ENCODE measurements around the gene ZDHHC12. TPM values are rescaled to one million over a fixed set of nuclear protein-coding genes. Genes with fewer than 3 reads are reported as not detected.
A peak's percentile ranks its signal among the peaks of the same experiment; 100 is the strongest.

The ZDHHC12 gene
- total and polyA plus RNA-seq, 2 of the 8 experiments (the other 6 are each of a cell fraction or from before 2014, with no cell fraction given): 35.0 to 93.8 TPM

DNA sequence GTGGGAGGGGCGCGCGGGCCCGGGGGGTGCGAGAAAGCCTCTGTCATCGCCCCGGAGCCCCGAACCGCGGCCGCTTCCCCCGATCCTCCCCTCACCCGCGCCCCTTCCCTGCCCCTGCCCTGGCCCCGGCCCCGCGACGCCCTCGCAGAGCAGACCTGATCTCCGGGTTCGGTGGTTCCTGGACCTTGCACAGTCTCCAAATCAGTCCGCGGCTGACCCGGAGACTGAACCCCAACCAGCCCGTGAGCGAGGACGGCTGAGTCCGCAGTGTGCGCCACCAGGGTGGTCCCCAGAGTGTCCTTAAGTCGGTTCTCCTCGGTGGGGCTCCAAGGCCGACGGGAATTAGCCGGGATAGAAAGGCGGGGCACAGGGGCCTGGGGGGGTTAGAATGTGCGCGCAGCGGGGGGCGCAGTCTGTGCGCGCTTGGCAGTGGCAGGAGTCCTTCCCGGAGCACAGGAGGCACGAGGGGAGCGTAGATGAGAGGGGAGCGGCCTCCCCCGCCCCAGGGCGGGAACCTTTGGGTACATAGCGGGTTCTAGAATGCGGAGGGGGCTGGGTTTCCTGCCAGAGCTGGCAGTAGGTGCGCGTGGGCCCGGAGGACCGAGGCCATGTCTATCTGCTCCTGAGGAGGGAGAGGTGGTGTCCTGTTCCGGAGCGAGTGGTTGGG, 20.8 kb downstream of the ZDHHC12 start:
- FAIRE-seq (no peak), DNase-seq (ENCODE audit: low read depth in 1 of 2, low spot score in 2 of 2) (peak in 1 of 2 experiments; percentile 81)
- Histone ChIP-seq H3K56ac (replicated peaks; ENCODE audit: insufficient read length, low read depth, low read length) (peak overlapping the region; percentile 87), H3K79me2 (ENCODE audit: control insufficient read depth in 1 of 2, insufficient read depth in 2 of 2, low read length in 2 of 2) (no peaks in the 10 kb centered on the region), H3K36me3 (ENCODE audit: control insufficient read depth in 2 of 4, insufficient read depth in 4 of 4, low read length in 3 of 4) (peaks cover 0 to 5% (median 0%) of the 10 kb centered on the region in 4 experiments; a peak in 2 of 8 replicates), H2AK5ac (ENCODE audit: low read depth, low read length) (no peak overlapping the region), H4K5ac (ENCODE audit: insufficient read length, low read depth, low read length) (peak overlapping the region; percentile 32), H2BK20ac (ENCODE audit: low read length) (no peak overlapping the region), H3K4me2 (ENCODE audit: insufficient read depth in 1 of 2, low read depth in 2 of 2, low read length in 2 of 2) (peak overlapping the region; percentile 72 to 75), H3K27me3 (replicated peaks in 1 of 4; ENCODE audit: control insufficient read depth in 3 of 4, extremely low read depth in 1 of 4, insufficient read depth in 3 of 4, low read length in 3 of 4) (no peaks in the 10 kb centered on the region), H3K9me3 (ENCODE audit: insufficient read depth in 2 of 2, low read depth in 1 of 2, low read length in 1 of 2) (no peaks in the 10 kb centered on the region), H3K4ac (replicated peaks; ENCODE audit: insufficient read length, low read depth, low read length) (peak overlapping the region; percentile 32), H3K23ac (ENCODE audit: insufficient read length) (no peak overlapping the region), H3K79me1 (ENCODE audit: low read depth, low read length) (no peaks in the 10 kb centered on the region), H3K18ac (ENCODE audit: extremely low read depth, low read length) (peak overlapping the region; percentile 78), H2BK12ac (ENCODE audit: low read depth, low read length) (peak overlapping the region; percentile 68; the same call in 1 of the 2 replicates), H4K8ac (ENCODE audit: extremely low read depth, insufficient read depth, low read length) (peak overlapping the region; percentile 66; the same call in 1 of the 2 replicates), H3K9ac (replicated peaks in 1 of 4; ENCODE audit: extremely low read depth in 1 of 4, low read depth in 3 of 4, low read length in 3 of 4) (peak overlapping the region in 3 of 4 experiments; percentile 13 to 81 (median 46); a peak in 5 of 7 replicates), H3K23me2 (ENCODE audit: low read depth, low read length) (peaks cover 7% of the 10 kb centered on the region; the same call in 1 of the 2 replicates), H2BK15ac (ENCODE audit: low read length) (0 out of 2 replicates have a peak overlapping the region, but pooled peaks have one; percentile 29), H4K20me1 (replicated peaks in 1 of 2; ENCODE audit: control insufficient read depth in 1 of 2, insufficient read depth in 2 of 2, low read length in 2 of 2) (peaks cover 2 to 3% of the 10 kb centered on the region in 2 experiments), H2BK5ac (ENCODE audit: low read depth, low read length) (no peak overlapping the region), H2AFZ (ENCODE audit: low read length) (0 out of 2 replicates have a peak overlapping the region, but pooled peaks have one; percentile 24), H3K27ac (ENCODE audit: low read depth, low read length) (no peak overlapping the region), H2BK120ac (replicated peaks; ENCODE audit: low read depth, low read length) (no peak overlapping the region), H3K14ac (ENCODE audit: insufficient read length) (no peak overlapping the region), H4K91ac (replicated peaks; ENCODE audit: insufficient read length, low read length) (no peak overlapping the region), H3K4me1 (replicated peaks in 1 of 4; ENCODE audit: control insufficient read depth in 3 of 4, insufficient read depth in 4 of 4, low read length in 3 of 4) (peaks cover 0 to 4% (median 2%) of the 10 kb centered on the region in 4 experiments; a peak in 3 of 7 replicates), H3K4me3 (ENCODE audit: extremely low read depth in 1 of 4, insufficient read depth in 2 of 4, low read depth in 3 of 4, low read length in 4 of 4) (peak overlapping the region; percentile 51 to 75 (median 65))
- ChIA-PET CTCF (ENCODE audit: partially characterized antibody) (interaction anchor here (0.6 to 1.8 kb wide), 4 partner anchors 11 to 170 kb away, joined by 3 to 7 read pairs (median 3); no protein-coding TSS in a partner anchor), POLR2A (ENCODE audit: partially characterized antibody) (interaction anchor here (1.3 to 46.1 kb wide), 4 partner anchors 17 to 70 kb away, joined by 3 to 1197 read pairs (median 68); partner anchors contain the start of genes DYNC2I2, SET and ZDHHC12)
- WGBS, 2 experiments (ENCODE audit: extremely low coverage in 1 of 2, insufficient coverage in 1 of 2, insufficient read length in 1 of 2, insufficient replicate concordance in 2 of 2, low coverage in 1 of 2, low lambda C conversion rate in 2 of 2, missing lambda C conversion rate in 1 of 2): 13% methylated on average over 27 of the region's 55 CpGs; no CpG with 5 or more reads in 1 of the 2 experiments
- TF ChIP-seq POU5F1 (IDR thresholded peaks at IDR 0.05; ENCODE audit: low read depth, low read length): no peak
- TF ChIP-seq KDM4A (IDR thresholded peaks at IDR 0.05; ENCODE audit: low read depth, low read length, severe bottlenecking): peak; percentile 73
- TF ChIP-seq GABPA (IDR thresholded peaks at IDR 0.05; ENCODE audit: borderline replicate concordance, insufficient read depth, low read length): no peak
- 0 out of 2 replicates have a peak, but pooled peaks have one; percentile 11 for TF ChIP-seq TBP (IDR thresholded peaks at IDR 0.05; ENCODE audit: low read depth, low read length)
- TF ChIP-seq RXRA (IDR thresholded peaks at IDR 0.05; ENCODE audit: insufficient read depth, low read depth, low read length): no peak
- no peak for TF ChIP-seq MAFK (IDR thresholded peaks at IDR 0.05; ENCODE audit: low read depth, low read length)
- TF ChIP-seq PHF8 (conservative IDR thresholded peaks at IDR 0.05; ENCODE audit: low read depth, low read length): peak; percentile 21
- TF ChIP-seq HDAC6 (IDR thresholded peaks at IDR 0.05; ENCODE audit: low read depth, low read length): no peak
- TF ChIP-seq SUZ12 (IDR thresholded peaks at IDR 0.05; ENCODE audit: low read length): no peak
- TF ChIP-seq EP300 (IDR thresholded peaks at IDR 0.05; ENCODE audit: borderline replicate concordance in 1 of 2, low read depth in 2 of 2, low read length in 2 of 2): no peak
- no peak for TF ChIP-seq SIN3A (conservative IDR thresholded peaks at IDR 0.05 in 1 of 2, IDR thresholded peaks at IDR 0.05 in 1 of 2; ENCODE audit: low read depth in 1 of 2, low read length in 2 of 2)

Data from H1 (cell line).